Brain microvascular endothelial cell (primary cell): ENCODE data around the gene ZKSCAN5.

Source experiments
- DNase-seq: peaks from one replicate; pipeline ENCODE4 v3.0.0-alpha.2; 2020
- H3K27ac ChIP-seq: fragments of 250-450 bp; sonication (Bioruptor Pico); 2 replicates; pipeline ENCODE4 v1.5.1; 2020; ENCODE audit warnings: mild to moderate bottlenecking, moderate library complexity
- H3K27me3 ChIP-seq: fragments of 250-450 bp; sonication (Bioruptor Pico); replicated peaks from 2 replicates; pipeline ENCODE4 v1.5.1; 2020; ENCODE audit warnings: mild to moderate bottlenecking
- H3K36me3 ChIP-seq: fragments of 250-450 bp; sonication (Bioruptor Pico); replicated peaks from 2 replicates; pipeline ENCODE4 v1.5.1; 2020; ENCODE audit warnings: mild to moderate bottlenecking
- H3K4me3 ChIP-seq: 2 replicates; pipeline ENCODE4 v1.5.1; 2011; ENCODE audit warnings: low read depth, mild to moderate bottlenecking, control low read depth, low read length, moderate library complexity
- CTCF ChIP-seq: IDR thresholded peaks from 2 replicates; pipeline ENCODE4 v1.5.1; 2011; ENCODE audit warnings: low read depth, mild to moderate bottlenecking, moderate library complexity, low read length, control low read depth, inconsistent platforms; ENCODE audit errors: missing control alignments
- in situ Hi-C: cut with HindIII; loops from 2 replicates; pipeline ENCODE4 v1.10.0; 2017; ENCODE audit warnings: low sequenced_read_pairs, low pct_ligation_motif_present

The ZKSCAN5 gene

GRCh38 chr7:99551767-99552463, 47.5 kb downstream of the ZKSCAN5 start, which contains the start of gene FAM200A:
TSS of gene FAM200A (minus strand) at chr7:99552114. CDS start at chr7:99548407, 3,707 bp downstream.
- no peaks in the 10 kb centered on the region for H3K27me3 ChIP-seq
- peak; percentile 83 for DNase-seq
- in situ Hi-C loops = no loop called here
- no peak for TF ChIP-seq CTCF
- peak within 1 kb of the TSS; percentile 98 for H3K4me3 ChIP-seq
- H3K36me3 ChIP-seq = peaks cover 4% of the 10 kb centered on the region
- peak within 1 kb of the TSS; percentile 54 for H3K27ac ChIP-seq

GRCh38 chr7:99553039-99553438, 48.6 kb downstream of the ZKSCAN5 start:
- in situ Hi-C loops = no loop called here

GRCh38 chr7:99554939-99555338, 50.5 kb downstream of the ZKSCAN5 start:
- no peaks in the 10 kb centered on the region for H3K27me3 ChIP-seq
- H3K27ac ChIP-seq = no peak overlapping the region
- no peak for DNase-seq
- H3K4me3 ChIP-seq = no peak overlapping the region
- no peak for TF ChIP-seq CTCF
- in situ Hi-C loops = no loop called here
- no peaks in the 10 kb centered on the region for H3K36me3 ChIP-seq

More at GRCh38 chr7:99553039-99553438, 48.6 kb downstream of the ZKSCAN5 start:
- Histone ChIP-seq H3K36me3 (peaks cover under 1% of the 10 kb centered on the region), H3K27ac (no peak overlapping the region), H3K27me3 (no peaks in the 10 kb centered on the region), H3K4me3 (no peak overlapping the region)
- DNase-seq = no peak
- TF ChIP-seq CTCF = no peak

GRCh38 chr7:99557196-99557607, 52.7 kb downstream of the ZKSCAN5 start:
- DNase-seq = no peak
- in situ Hi-C loops = no loop called here
- H3K36me3 ChIP-seq = peaks cover 19% of the 10 kb centered on the region

GRCh38 chr7:99557940-99558305, 53.5 kb downstream of the ZKSCAN5 start:
- TF ChIP-seq CTCF = no peak
- Histone ChIP-seq H3K27ac (peak overlapping the region; percentile 95), H3K4me3 (peak overlapping the region; percentile 95), H3K36me3 (peaks cover 23% of the 10 kb centered on the region), H3K27me3 (no peaks in the 10 kb centered on the region)
- in situ Hi-C loops = no loop called here
- DNase-seq = no peak

More at GRCh38 chr7:99557196-99557607, 52.7 kb downstream of the ZKSCAN5 start:
- no peaks in the 10 kb centered on the region for H3K27me3 ChIP-seq
- TF ChIP-seq CTCF = no peak
- peak overlapping the region; percentile 95 for H3K4me3 ChIP-seq
- no peak overlapping the region for H3K27ac ChIP-seq
